ENCODE results near the gene CACNG4. TPM values are rescaled to one million over a fixed set of nuclear protein-coding genes. Genes with fewer than 3 reads are reported as not detected.

CACNG4 gene
- total and polyA plus RNA-seq, 2 of the 4 experiments (the other 2 are of a cell fraction): under 0.01 to 0.53 TPM

DNA sequence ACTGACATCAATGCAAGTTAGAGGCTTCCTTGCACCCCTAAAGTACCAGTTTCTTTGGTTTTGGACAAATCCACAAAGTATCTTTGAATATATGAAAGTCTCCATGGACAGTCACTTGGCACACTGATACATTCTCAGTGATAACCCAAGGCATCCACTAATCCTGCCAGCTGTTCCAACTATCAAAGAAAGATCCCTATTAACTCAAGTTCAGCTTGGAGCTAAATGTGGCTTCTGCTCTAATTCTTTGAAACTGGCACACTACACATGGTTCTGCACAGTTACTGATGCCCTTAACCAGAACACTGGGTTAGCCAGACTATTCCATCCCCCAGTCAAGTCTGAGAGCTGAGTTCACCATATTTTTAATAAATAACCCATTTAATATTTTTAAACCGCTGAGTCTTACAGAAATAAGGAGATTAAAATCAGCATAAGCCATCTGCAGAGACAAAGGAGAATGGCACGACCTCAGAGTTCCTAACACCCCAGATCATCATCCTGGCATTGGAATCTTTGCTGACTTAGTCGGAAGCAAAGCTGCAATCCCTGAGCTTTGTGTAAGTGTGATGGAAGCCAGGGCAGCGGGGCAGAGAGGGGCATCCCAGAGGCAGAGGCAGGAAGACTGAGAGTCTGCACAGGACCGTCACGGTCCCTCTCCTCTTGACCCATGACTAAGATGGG is 86.1 kb downstream of the CACNG4 start:
- no peak overlapping the region for H2AK9ac ChIP-seq (replicated peaks; ENCODE audit: low read depth, low read length, poor library complexity)
- H2AK5ac ChIP-seq (ENCODE audit: low read depth, low read length): no peak overlapping the region
- H4K20me1 ChIP-seq (ENCODE audit: insufficient read depth, low read length): 0 out of 2 replicates have a peak, but pooled peaks cover 4% of the 10 kb centered on the region
- H3K4me3 ChIP-seq (ENCODE audit: insufficient read depth, low read depth, low read length): no peak overlapping the region
- no peak overlapping the region for H3K4me2 ChIP-seq (ENCODE audit: low read depth, low read length)
- no peaks in the 10 kb centered on the region for H3K36me3 ChIP-seq (ENCODE audit: control insufficient read depth, insufficient read depth, low read length)
- DNase-seq (no peak), ATAC-seq (ENCODE audit: low read depth) (no peak)
- no peak overlapping the region for H2BK20ac ChIP-seq (ENCODE audit: low read depth, low read length)
- no peak overlapping the region for H3K56ac ChIP-seq (ENCODE audit: extremely low read depth, insufficient read depth, low read length)
- no peak overlapping the region for H2BK15ac ChIP-seq (ENCODE audit: low read depth, low read length)
- no peak overlapping the region for H2AFZ ChIP-seq (replicated peaks; ENCODE audit: low read length, poor library complexity)
- ChIA-PET CTCF (no interaction called here), POLR2A (ENCODE audit: unreplicated experiment) (no interaction called here)
- intact Hi-C loops (cut with micrococcal nuclease): no loop called here
- H3K14ac ChIP-seq (replicated peaks; ENCODE audit: low read depth, low read length): no peak overlapping the region
- peaks cover 5% of the 10 kb centered on the region for H3K9me1 ChIP-seq (ENCODE audit: insufficient read depth, low read length)
- peaks cover 16% of the 10 kb centered on the region for H3K27me3 ChIP-seq (ENCODE audit: control insufficient read depth, insufficient read depth, low read length)
- H3K4ac ChIP-seq (ENCODE audit: low read depth, low read length): no peak overlapping the region
- BruUV-seq (replicated peaks): no TSS peak
- peaks cover 20% of the 10 kb centered on the region for H3K9me3 ChIP-seq (ENCODE audit: control insufficient read depth, insufficient read depth, low read length)
- no peaks in the 10 kb centered on the region for H3K4me1 ChIP-seq (ENCODE audit: control insufficient read depth, insufficient read depth, low read length)
- H3K27ac ChIP-seq (ENCODE audit: insufficient read depth, low read length): no peak overlapping the region
- no peak overlapping the region for H3K23ac ChIP-seq (ENCODE audit: low read depth, low read length)
- H2BK120ac ChIP-seq (ENCODE audit: low read depth, low read length): no peak overlapping the region
- in situ Hi-C loops (cut with MboI; ENCODE audit: low sequenced_read_pairs): no loop called here
- H3K18ac ChIP-seq (ENCODE audit: low read depth, low read length): no peak overlapping the region
- no peak overlapping the region for H3K9ac ChIP-seq (ENCODE audit: low read depth, low read length)
- H4K91ac ChIP-seq (ENCODE audit: insufficient read depth, low read depth, low read length): no peak overlapping the region
- H3K79me1 ChIP-seq (ENCODE audit: low read depth in 1 of 2, low read length in 2 of 2): no peaks in the 10 kb centered on the region
- dilution Hi-C loops (cut with HindIII; ENCODE audit: low sequenced_read_pairs, unreplicated experiment): no loop called here
- 71% methylated on average over 1 of the region's 6 CpGs; no CpG with 5 or more reads in 1 of the 2 experiments for WGBS, 2 experiments (ENCODE audit: extremely low coverage in 2 of 2, insufficient read length in 1 of 2)
- no peak overlapping the region for H4K5ac ChIP-seq (ENCODE audit: low read depth, low read length)
- H4K8ac ChIP-seq (ENCODE audit: low read depth in 2 of 2, low read length in 2 of 2): no peak overlapping the region
- no peak overlapping the region for H2BK5ac ChIP-seq (ENCODE audit: low read depth, low read length, poor library complexity, severe bottlenecking)
- no peak for TF ChIP-seq ELK1 (IDR thresholded peaks at IDR 0.05; ENCODE audit: borderline replicate concordance, low read depth, low read length)
- TF ChIP-seq FOS (IDR thresholded peaks at IDR 0.05; ENCODE audit: low read depth, low read length): no peak
- no peak for TF ChIP-seq BHLHE40 (IDR thresholded peaks at IDR 0.05; ENCODE audit: low read depth, low read length)
- TF ChIP-seq NFE2L2 (IDR thresholded peaks at IDR 0.05; ENCODE audit: low read depth, low read length): no peak
- TF ChIP-seq CHD1 (IDR thresholded peaks at IDR 0.05; ENCODE audit: low read depth, low read length): no peak
- TF ChIP-seq CTCF (conservative IDR thresholded peaks at IDR 0.05; ENCODE audit: low read depth, low read length): no peak
- no peak for TF ChIP-seq MXI1 (IDR thresholded peaks at IDR 0.05; ENCODE audit: borderline replicate concordance, low read depth, low read length)
- TF ChIP-seq SMC3 (IDR thresholded peaks at IDR 0.05; ENCODE audit: low read depth, low read length): no peak

Measured in IMR-90 (cell line).